Stimulated activated CD8-positive, alpha-beta memory T cell treated with anti-CD3 and anti-CD28 coated beads, Interleukin-12 subunit alpha, Interleukin-12 subunit beta, amount 100 ng/mL, for 24 hours (primary cell): ENCODE results near the gene BRAT1.

Source experiments
- DNase-seq: peaks from one replicate; pipeline ENCODE4 v3.0.0-alpha.2; 2020; ENCODE audit errors: extremely low read depth

Gene BRAT1

DNA sequence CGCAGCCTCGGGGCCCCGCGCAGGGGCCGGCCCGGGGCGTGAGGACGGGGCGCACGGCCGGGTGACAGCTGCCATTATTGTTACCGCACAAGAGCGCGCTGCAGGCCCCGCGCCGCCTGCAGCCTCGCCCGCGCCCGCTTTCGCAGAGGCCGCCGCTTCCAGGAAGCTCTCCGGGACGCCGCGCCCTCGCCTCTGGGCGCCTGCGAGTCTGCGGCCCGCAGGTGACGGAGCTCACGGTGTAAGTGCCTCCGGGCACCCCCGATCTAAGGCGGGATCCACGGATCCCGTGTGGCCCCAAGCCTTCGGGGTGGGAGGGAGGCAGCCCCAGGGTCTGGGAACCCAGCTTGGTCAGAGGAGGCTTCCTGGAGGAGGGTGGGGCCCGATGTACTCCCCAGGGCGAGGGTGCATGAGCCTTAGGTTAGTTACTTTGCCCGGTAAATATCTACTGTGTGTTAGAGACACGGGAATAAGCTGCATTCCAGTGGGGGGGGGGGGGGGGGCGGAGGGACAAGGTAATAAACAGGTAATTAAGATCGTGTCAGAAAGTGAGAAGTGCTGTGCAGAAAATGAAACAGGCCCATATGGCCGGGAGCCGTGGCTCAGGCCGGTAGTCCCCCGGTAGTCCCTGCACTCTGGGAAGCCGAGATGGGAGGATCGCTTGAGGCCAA is 4.1 kb upstream of the BRAT1 start:
- DNase-seq: no peak

DNA sequence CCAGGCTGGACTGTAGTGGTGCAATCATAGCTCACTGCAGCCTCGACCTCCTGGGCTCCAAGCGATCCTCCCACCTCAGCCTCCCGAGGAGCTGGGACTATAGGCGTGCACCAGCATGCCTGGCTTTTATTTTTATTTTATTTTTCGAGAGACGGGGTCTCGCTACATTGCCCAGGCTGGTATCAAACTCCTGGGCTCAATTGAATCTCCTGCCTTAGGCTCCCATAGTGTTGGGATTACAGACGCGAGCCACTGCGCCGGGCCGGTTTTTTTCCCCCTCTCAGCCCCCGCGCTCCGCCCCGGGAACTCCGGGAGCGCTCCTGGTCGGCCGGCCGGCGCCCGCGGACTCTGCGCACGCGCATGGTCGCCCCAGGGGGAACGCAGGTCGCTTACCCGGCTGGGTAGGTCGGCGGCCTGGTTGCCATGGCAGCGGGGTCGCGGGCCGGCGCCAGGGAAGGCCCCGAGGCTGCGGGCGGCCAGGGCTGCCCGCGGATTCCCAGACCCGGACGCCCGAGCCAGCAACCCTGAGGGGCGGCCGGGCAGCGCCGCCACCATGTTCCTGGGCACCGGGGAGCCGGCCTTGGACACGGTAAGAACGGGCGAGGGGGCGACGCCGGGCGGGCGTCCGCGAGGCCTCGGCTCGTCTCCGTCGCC is 3.4 kb upstream of the BRAT1 start, which contains the start of gene IQCE:
Gene IQCE (plus strand): TSS at position 351 of the 654 bp plus-strand sequence. CDS start 203 bp downstream, at position 554.
- DNase-seq: peak; percentile 79

DNA sequence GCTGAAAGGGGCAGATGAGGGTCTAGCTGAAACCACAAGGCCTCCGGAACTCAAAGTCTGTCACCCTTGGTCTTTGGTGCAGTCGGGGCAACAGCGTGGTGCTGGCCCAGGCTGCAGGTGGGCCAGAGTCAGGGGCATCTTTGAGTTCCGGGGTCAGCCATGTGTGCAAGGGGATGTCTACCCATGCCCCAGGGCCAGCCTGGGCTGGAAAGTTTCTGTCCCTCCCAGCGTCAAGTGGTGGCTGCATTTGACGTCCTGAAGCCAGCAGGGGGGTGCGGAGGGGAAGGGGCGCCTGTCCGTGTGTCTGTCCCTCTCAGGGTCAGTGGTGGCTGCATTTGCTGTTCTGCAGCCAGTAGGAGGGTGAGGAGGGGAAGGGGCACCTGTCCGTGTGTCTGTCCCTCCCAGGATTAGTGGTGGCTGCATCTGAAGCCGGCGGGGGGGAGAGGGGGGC is 638 bp downstream of the BRAT1 start:
- DNase-seq: no peak

DNA sequence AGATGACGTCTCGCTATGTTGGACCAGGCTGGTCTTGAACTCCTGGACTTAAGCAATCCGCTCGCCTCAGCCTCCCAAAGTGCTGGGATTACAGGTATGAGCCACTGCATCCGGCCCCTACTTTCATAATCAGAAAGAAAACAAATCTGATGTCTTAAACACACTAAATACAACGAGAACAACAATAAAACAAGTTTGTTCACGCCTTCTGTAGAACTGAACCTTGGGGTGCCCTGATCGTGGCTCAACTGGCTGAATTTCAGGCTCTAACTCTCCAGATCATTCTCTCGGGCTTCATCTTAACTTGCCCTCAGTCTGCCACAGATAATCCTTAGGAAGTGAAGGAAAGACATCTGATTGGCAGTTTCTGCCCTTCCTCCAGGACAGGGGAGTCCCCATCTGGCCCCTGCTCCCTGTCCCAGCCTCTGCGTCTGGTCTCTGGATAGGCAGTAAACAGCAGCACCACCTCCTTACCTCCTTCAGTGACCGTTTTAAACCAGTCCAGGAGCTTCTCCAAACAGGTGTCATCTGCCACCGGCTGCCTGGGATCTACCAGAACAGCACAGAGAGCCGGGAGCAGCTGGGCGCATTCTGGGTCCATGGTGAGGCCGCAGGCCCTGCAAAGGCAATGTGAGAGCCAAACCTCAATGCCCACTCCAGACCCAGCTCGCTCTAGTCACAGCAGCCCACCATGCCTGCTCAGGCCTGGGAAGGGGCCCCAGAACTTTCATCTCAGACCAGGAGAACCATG is 1.3 kb downstream of the BRAT1 start:
- no peak for DNase-seq

DNA sequence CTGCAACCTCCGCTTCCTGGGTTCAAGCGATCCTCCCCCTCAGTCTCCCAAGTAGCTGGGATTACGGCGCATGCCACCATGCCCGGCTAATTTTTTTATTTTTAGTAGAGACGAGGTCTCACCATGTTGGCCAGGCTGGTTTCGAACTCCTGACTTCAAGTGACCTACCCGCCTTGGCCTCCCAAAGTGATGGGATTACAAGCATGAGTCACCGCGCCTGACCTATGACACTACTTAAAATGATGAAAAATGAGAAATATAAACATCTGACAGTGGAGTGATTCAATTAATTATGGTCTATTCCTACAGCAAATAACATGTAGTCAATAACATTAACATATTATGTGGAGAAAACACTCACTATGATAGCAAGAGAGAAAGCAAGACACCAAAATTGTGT is 2.2 kb downstream of the BRAT1 start:
- no peak for DNase-seq

DNA sequence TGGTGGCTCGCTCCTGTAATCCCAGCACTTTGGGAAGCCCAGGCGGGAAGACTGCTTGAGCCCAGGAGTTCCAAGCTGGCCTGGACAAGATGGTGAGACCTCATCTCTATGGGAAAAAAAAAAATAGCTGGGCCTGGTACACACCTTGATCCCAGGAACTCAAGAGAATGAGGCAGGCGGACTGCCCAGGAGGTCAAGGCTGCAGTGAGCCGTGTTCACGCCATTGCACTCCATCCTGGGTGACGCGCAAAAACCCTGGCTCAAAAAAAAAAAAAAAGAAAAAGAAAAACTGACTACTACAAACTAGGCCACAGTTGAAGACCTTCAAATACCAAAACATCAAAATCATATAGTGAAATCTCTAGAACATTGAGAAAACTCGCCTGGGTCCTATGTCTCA is 3.9 kb downstream of the BRAT1 start:
- no peak for DNase-seq

DNA sequence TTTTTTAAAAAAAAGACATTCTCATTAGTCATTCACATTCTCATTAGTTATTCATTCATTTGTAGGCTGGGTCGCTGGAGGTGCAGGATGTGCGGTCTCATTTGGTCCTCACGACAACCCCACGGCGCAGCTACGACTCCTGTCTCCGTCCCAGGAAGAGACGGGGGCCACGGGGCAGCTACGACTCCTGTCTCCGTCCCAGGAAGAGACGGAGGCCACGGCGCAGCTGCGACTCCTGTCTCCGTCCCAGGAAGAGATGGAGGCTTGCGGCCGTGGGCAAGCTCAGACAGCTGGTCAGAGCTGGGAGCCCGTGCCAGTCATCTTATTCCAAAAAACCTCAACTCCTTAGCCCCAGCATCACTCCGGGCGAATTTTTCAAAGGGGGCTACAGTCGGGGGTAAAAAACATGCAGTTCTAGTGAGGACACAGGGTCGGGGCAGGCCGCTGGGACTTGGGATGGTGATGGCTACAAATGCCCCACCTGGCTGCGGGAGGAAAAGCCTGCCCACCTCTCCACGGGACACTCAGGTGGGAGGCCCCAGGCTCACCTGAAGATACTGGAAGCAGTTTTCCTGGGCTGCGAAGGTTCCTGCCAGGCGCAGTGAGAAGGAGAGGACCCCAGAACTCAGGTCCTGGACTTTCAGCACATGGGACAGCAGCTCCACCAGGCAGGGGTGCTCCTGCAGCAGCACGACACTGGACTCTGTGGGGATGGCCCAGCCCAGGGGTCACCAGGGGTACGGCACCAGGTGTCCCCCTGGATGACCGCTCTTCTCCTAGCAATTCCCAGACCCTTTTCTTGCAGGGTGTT is 8.3 kb downstream of the BRAT1 start:
- no peak for DNase-seq

DNA sequence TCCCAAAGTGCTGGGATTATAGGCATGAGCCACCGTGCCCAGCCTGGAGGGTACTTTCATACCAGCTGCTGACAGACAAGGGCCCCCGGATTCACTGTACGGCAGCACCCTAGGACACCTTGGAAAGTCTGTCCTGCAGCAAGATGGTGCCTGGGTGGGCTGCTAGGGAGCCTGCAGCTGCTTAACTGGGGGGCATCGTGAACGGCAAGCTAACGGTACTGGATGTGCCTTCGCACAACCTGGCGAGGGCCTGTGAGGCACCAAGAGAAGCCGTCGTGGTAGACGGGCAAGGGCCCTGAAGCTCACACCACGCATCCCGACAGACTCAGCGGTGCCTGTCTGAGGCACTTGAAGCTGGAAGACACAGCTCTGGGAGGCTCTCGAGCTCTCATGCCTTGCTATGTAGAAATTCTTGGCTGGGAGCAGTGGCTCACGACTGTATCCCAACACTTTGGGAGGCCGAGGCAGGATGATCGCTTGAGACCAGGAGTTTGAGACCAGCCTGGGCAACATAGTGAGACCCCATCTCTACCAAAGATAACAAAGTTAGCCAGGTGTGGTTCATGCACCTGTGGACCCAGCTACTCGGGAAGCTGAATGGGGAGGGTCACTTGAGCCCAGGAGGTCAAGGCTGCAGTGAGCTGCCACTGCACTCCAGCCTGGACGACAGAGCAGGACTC is 9.4 kb downstream of the BRAT1 start:
- no peak for DNase-seq

DNA sequence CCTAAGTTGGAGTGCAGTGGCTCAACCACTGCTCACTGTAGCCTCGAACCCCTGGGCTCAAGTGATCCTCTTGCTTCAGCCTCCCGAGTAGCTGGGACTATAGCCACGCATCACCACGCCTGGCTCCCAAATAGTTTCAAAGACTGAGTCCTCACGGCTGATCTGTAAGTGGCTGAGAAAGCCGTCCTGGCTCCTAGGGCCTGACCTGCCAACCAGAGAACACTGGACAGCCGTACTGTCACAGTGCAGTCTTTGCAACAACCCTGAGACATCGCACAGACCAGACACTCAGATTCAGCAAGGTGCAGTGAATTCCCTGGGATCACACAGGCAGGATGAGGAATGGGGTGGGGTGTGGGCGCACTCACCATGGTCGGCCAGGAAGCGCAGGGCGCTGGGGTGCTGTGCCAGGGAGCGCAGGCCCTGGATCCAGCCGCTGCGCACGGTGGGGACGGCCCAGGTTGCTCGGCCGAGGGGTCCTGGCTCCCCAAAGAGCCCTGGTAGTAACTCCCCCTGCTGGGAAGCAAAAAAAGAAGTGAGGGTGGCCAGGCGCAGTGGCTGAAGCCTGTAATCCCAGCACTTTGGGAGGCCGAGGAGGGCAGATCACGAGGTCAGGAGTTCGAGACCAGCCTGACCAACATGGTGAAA is 10.7 kb downstream of the BRAT1 start:
- no peak for DNase-seq

DNA sequence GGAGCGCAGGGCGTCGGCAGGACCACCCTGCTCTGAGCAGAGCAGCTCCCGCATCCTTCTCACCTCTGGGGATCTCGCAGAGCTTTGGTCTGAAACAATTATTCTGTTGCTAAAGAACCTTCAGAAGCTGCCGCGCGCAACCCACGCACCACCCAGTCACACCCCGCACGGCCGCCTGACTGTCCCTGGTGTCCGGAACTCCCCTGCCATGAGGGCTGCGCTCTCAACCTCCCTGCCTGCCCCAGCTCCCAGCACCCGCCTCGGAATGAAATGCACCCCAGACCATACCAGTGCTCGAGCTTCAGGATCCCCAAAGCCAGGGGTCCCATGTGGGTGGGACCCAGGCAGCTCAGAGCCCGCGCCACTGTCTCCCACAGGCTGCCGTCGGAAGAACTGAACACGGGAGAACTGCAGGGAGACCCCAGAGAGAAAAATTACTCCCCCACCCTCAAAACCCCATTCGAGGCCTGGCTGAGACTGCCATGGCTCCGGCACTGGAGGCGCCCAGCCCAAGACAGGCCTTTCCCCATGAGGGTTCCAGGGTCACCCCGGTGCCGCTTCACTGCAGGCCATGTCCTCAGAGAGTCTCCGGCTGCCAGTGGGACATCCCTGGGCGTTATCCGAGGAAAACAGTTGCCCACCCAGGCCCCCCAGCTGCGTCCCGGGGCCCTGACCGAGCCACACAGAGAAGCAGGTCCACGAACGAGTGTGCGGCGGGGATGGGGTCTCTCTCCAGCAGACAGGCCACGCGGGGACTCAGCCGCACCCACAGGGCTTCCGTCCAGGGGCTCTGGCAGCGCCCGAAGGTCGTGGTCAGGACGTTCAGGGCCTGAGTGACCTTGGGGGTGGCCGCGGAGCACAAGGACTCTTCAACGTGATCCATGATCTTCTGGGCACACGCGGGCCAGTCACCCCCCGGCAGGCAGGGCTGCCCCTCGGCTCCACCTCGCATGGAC is 12.1 kb downstream of the BRAT1 start:
- DNase-seq: no peak

DNA sequence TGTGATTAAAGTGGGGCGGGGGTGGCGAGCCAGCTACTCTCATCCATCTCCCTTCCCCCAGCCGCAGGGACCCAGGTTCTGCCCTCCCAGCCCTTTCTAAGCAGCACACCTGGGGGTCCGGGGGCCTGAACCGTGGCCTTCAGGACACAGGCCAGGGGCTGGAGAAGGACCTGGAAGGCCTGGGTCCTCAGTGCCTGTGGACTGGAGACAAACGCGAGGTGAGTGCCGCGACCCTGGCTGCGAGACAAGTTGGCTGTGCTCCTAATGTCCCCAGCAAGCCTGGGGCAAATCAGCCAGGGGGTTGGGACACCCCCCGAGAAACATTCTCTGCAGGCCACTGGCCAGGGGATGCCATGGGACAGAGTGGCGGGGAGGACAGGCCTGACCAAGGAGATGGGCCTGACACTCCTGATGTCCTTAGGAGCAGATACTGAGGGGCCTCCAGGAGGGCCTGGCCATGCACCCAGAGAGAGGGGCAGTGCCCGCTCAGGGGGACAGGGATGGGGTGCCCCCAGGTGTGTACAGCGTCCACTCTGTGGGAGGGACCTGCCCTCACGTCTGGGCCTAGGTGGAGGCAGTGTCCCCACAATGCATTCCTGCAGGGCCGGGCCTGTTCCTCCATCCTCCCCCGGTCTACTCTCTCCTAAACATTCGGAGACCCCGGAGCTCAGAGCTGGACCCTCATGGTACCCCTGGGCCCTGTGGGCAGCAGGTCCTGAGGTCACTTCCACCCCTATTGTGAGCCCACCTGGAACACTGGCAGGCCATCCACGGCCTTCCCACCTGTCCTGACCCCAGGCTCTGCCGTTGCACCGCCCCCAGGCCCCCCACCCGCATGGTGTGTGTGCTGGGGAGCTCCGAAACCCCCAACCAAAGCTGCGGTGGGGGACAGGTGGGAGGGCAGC is 13.1 kb downstream of the BRAT1 start:
- DNase-seq: no peak

DNA sequence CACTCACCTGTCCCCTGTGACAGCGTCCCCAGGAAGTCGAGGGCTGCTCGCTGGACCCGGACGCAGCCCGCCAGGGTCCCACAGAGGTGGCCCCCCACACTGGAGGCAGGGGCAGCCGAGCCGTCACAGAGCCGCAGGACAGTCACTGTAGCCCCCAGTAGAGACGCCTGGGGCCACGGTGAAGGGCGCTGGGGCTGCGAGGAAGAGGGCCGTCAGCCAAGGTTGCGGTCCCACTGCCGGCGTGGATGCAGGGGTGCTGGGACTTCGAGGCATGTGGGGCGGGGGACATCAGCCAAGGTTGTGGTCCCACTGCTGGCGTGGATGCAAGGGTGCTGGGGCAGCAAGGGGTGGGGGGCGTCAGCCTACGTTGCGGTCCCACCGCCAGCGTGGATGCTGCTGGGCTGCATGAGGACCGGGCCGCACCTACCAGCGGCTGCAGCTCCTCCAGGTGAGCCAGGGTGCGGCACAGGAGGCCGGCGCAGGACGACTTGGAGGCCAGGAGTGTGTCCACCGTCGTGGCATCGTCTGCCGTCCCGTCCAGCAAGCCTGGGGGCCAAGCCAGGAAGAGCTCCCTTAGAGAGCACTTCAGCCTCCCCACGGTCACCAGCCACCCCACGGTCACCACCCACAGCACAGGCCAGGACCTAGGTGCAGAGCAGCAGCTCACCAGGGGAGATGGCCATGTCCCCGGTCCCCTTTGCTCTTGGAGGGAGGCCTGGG is 13.9 kb downstream of the BRAT1 start:
- no peak for DNase-seq

DNA sequence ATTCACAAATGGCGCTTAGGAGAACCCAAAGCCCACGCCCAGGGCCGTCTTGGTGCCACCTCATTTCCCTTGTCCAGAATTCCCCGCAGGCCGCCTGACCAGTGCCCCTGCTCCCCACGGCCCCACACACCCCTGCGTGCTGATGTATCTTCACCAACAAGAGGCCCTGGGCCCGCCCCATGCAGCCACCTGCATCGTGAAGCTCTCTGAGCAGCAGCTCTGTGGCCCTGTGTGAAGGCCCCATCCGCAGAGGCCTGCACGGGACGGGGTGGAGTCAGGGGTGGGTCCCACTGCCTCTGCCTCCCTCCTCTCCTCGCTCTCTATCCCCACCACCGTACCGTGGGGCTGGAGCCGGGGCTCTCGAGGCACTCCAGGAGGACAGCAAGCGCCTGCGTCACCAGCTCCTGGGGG is 14.7 kb downstream of the BRAT1 start:
- no peak for DNase-seq

DNA sequence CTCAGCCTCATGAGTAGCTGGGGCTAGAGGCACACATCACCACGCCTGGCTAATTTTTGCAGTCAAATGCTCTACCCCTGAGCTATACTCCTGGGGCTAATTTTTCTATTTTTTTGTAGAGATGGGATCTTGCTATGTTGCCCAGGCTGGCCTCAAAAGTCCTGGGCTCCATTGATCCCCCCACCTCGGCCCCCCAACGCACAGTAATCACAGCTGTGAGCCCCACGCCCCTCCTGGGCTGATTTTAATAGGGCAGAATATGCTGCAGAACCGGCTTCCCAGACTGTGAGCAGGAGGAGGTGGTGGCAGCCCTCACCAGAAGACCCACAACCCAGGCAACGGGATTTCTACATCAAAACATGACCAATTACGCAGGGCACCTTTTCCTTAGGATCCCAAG is 15.2 kb downstream of the BRAT1 start:
- DNase-seq: no peak

DNA sequence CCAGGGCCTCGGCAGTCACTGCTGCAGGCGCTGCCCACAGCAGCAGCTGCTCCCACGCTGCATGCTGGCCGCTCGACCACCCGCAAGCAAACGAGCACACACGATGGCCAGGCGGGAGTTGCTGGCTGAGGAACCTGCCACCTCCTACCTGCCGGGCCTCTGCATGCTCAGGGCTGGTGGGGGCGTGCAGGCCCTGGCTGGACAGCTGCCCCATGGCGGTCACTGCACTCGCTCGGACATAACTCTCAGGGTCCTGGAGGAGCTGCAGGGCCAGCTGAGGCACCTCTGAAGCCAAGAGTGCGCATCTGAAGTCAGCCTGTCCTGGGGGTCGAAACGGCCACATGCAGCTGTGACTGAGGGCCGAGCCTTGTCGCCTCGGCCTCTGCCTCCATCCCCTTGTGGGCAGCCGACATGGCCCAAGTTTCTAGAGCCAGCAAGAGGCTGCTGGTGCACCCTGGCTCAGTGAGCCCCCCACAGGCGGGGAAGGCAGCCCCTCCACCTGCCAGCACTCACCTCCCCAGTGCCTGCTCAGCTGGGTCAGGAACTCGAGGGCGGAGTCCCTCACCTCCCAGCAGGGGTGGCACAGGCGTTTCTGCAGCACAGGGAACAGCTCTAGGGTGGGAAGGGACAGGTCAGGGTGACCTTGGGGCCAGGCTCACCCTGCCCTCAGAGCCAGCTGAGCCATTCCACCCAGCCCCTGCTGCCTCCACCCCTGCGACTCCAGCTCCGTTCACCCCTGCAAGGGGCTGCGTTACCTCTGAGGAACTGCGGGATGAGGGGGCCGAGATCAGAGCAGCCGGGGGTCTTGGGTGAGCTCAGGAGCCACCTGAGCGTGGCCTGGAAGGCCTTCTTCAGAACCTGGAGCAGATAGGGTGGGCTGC is 16.1 kb downstream of the BRAT1 start:
- no peak for DNase-seq

DNA sequence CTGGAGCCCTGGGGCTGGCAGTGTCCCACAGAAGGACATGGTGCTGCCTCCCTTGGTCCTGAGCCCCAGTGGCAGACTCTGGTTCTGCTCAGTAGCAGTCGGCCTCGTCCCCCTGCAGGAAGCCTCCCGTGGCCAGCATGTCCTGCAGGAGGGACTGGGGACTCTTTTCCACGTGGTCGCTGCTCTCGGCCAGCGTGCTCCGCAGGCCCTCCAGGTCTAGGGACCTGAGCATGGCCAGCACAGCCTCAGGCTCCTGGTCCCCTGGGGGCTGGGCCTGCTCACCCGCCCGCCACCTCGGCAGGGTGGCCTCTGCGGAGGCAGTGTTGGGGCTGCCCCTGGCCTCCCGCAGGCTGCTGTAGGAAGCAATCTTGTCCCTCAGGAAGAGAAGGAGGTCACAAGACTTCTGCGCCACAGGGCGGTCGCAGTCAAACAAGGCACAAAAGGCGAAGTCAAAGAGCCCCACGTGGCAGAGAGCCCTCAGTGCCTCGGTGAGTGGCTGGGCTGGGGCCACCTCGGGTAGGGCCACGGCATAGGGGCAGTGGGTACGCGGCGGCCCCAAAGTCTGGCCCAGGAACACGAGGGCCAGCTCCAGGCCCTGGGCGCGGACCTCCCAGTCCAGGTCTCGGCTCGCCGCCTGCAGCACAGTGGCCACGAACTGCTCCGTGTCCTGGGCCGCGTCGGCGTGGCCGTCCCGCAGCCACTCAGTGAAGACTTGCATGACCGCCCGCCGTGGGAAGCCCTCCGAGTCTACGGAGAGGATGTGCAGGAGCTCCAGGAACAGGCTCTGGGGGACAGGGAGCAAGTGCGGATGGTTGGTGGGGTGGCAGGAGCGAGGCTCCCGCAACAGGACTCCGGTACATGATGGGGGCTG is 17.1 kb downstream of the BRAT1 start:
- no peak for DNase-seq
